Activated naive CD8-positive, alpha-beta T cell treated with anti-CD3 and anti-CD28 coated beads for 36 hours (primary cell): ENCODE measurements around the gene SOCS7. TPM values are rescaled to one million over a fixed set of nuclear protein-coding genes. Genes with fewer than 3 reads are reported as not detected.

ENCODE experiments used
- DNase-seq: peaks from one replicate; pipeline ENCODE4 v3.0.0; 2021
- H3K27ac Mint-ChIP-seq: one replicate; pipeline ENCODE4 v1.8.0; 2022; ENCODE audit warnings: mild to moderate bottlenecking, moderate library complexity, mixed read lengths
- H3K27me3 Mint-ChIP-seq: one replicate; pipeline ENCODE4 v1.8.0; 2022; ENCODE audit warnings: mild to moderate bottlenecking, mixed read lengths
- H3K36me3 Mint-ChIP-seq: one replicate; pipeline ENCODE4 v1.8.0; 2021; ENCODE audit warnings: mild to moderate bottlenecking, mixed read lengths
- H3K4me1 Mint-ChIP-seq: one replicate; pipeline ENCODE4 v1.8.0; 2021; ENCODE audit warnings: mixed read lengths
- H3K4me3 Mint-ChIP-seq: one replicate; pipeline ENCODE4 v1.8.0; 2022; ENCODE audit warnings: mild to moderate bottlenecking, moderate library complexity, mixed read lengths
- H3K9me3 Mint-ChIP-seq: one replicate; pipeline ENCODE4 v1.8.0; 2022; ENCODE audit warnings: mixed read lengths
- total RNA-seq, 2 experiments: library from RNA; stranded (reverse); gene quantifications; one replicate each; pipeline ENCODE4 v1.2.3, GENCODE V29; 2021

SOCS7 gene
- total RNA-seq: 10 to 100 TPM; 17.3 to 18.2 TPM

GRCh38 chr17:38351412-38352222 lies at the start of gene SOCS7:
SOCS7 (plus strand) TSS chr17:38351844; CDS start chr17:38352053, 209 bp downstream.
- H3K27ac Mint-ChIP-seq: peak within 1 kb of the TSS; percentile 97
- H3K4me1 Mint-ChIP-seq: peaks cover 37% of the 10 kb centered on the region
- H3K27me3 Mint-ChIP-seq: no peaks in the 10 kb centered on the region
- peak; percentile 96 for DNase-seq
- no peaks in the 10 kb centered on the region for H3K36me3 Mint-ChIP-seq
- no peaks in the 10 kb centered on the region for H3K9me3 Mint-ChIP-seq
- H3K4me3 Mint-ChIP-seq: peak within 1 kb of the TSS; percentile 94

GRCh38 chr17:38315497-38315896 lies 36.1 kb upstream of the SOCS7 start:
- H3K27me3 Mint-ChIP-seq: no peaks in the 10 kb centered on the region
- no peak overlapping the region for H3K4me3 Mint-ChIP-seq

GRCh38 chr17:38317081-38317480 lies 34.6 kb upstream of the SOCS7 start:
- no peaks in the 10 kb centered on the region for H3K9me3 Mint-ChIP-seq
- H3K4me1 Mint-ChIP-seq: no peaks in the 10 kb centered on the region
- H3K4me3 Mint-ChIP-seq: no peak overlapping the region
- peaks cover 26% of the 10 kb centered on the region for H3K36me3 Mint-ChIP-seq
- DNase-seq: no peak
- H3K27ac Mint-ChIP-seq: no peak overlapping the region
- no peaks in the 10 kb centered on the region for H3K27me3 Mint-ChIP-seq

More at GRCh38 chr17:38315497-38315896, 36.1 kb upstream of the SOCS7 start:
- H3K36me3 Mint-ChIP-seq: peaks cover 22% of the 10 kb centered on the region
- H3K27ac Mint-ChIP-seq: no peak overlapping the region
- no peak for DNase-seq
- H3K9me3 Mint-ChIP-seq: no peaks in the 10 kb centered on the region
- H3K4me1 Mint-ChIP-seq: no peaks in the 10 kb centered on the region

GRCh38 chr17:38320482-38320881 lies 31.2 kb upstream of the SOCS7 start:
- Mint-ChIP-seq H3K27me3 (no peaks in the 10 kb centered on the region), H3K4me1 (peaks cover 6% of the 10 kb centered on the region), H3K36me3 (peaks cover 25% of the 10 kb centered on the region), H3K9me3 (no peaks in the 10 kb centered on the region), H3K4me3 (no peak overlapping the region), H3K27ac (no peak overlapping the region)
- DNase-seq: no peak

DNA sequence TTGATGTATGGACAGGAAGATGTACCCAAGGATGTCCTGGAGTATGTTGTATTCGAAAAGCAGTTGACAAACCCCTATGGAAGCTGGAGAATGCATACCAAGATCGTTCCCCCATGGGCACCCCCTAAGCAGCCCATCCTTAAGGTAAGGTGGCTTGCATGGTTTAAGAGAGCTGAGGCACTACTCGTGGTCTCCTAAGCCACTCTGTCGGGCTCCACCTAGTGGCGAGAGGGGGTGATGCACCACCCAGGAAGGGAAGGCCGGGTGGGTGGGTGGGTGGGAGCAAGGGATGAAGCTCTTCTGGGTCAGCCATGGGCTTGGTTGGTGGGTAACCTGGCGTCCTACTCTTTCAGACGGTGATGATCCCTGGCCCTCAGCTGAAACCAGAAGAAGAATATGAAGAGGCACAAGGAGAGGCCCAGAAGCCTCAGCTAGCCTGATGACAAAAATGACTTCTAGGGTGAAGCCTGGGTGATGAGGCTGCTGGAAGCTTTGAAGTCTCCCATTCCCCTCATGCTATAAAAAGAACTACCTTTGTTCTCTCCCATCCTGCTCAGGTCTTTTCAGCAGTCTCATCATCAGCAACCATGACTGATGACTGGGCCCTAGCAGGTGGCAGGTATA lies 29.4 kb upstream of the SOCS7 start:
- no peak overlapping the region for H3K4me3 Mint-ChIP-seq
- peak; percentile 62 for DNase-seq

DNA sequence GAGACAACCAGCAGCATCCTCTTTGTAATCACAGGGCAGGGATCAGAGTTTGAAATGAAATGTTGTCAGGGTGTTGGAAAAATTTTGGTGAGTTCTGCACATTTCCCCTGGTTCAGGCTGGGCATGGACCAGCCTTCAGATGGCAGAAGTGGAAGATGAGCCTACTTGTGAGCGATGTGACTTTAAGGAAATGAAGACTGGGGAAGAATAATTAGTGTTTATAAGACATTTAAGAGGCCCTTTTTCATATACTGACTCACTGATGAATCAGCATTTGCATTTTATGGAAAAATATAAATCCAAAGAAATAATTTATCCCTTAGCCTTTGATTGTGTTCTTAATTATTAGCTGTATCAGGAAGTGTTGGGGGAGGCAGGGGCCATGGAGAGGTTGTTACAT lies 28.7 kb upstream of the SOCS7 start:
- no peak overlapping the region for H3K4me3 Mint-ChIP-seq
- no peak overlapping the region for H3K27ac Mint-ChIP-seq
- H3K36me3 Mint-ChIP-seq: peaks cover 19% of the 10 kb centered on the region
- H3K4me1 Mint-ChIP-seq: peaks cover 9% of the 10 kb centered on the region
- H3K27me3 Mint-ChIP-seq: no peaks in the 10 kb centered on the region
- DNase-seq: no peak
- no peaks in the 10 kb centered on the region for H3K9me3 Mint-ChIP-seq

More for the DNA sequence above, 29.4 kb upstream of the SOCS7 start:
- Mint-ChIP-seq H3K27ac (no peak overlapping the region), H3K9me3 (no peaks in the 10 kb centered on the region), H3K36me3 (peaks cover 19% of the 10 kb centered on the region), H3K27me3 (no peaks in the 10 kb centered on the region), H3K4me1 (peaks cover 9% of the 10 kb centered on the region)

- no peak for DNase-seq
- no peak overlapping the region for H3K27ac Mint-ChIP-seq
- H3K4me1 Mint-ChIP-seq: peaks cover 9% of the 10 kb centered on the region
- H3K4me3 Mint-ChIP-seq: no peak overlapping the region
- no peaks in the 10 kb centered on the region for H3K27me3 Mint-ChIP-seq
- H3K9me3 Mint-ChIP-seq: no peaks in the 10 kb centered on the region
- peaks cover 16% of the 10 kb centered on the region for H3K36me3 Mint-ChIP-seq
These were observed 27.4 kb upstream of the SOCS7 start for GRCh38 chr17:38324141-38324697.

- H3K9me3 Mint-ChIP-seq: no peaks in the 10 kb centered on the region
- H3K4me3 Mint-ChIP-seq: no peak overlapping the region
- peaks cover 9% of the 10 kb centered on the region for H3K4me1 Mint-ChIP-seq
- no peak for DNase-seq
- peaks cover 16% of the 10 kb centered on the region for H3K36me3 Mint-ChIP-seq
- no peak overlapping the region for H3K27ac Mint-ChIP-seq
- no peaks in the 10 kb centered on the region for H3K27me3 Mint-ChIP-seq
These were observed 26.9 kb upstream of the SOCS7 start for GRCh38 chr17:38324772-38325171.

- Mint-ChIP-seq H3K36me3 (peaks cover 16% of the 10 kb centered on the region), H3K27me3 (no peaks in the 10 kb centered on the region), H3K4me3 (no peak overlapping the region), H3K4me1 (peaks cover 9% of the 10 kb centered on the region), H3K9me3 (no peaks in the 10 kb centered on the region), H3K27ac (peak overlapping the region; percentile 42)
- no peak for DNase-seq
These were observed 26.3 kb upstream of the SOCS7 start for GRCh38 chr17:38325221-38325851.

- Mint-ChIP-seq H3K4me1 (peaks cover 9% of the 10 kb centered on the region), H3K27ac (peak overlapping the region; percentile 19), H3K36me3 (peaks cover 11% of the 10 kb centered on the region), H3K4me3 (no peak overlapping the region), H3K9me3 (no peaks in the 10 kb centered on the region), H3K27me3 (no peaks in the 10 kb centered on the region)
- DNase-seq: no peak
These were observed 24.4 kb upstream of the SOCS7 start for GRCh38 chr17:38326996-38327792.

- Mint-ChIP-seq H3K36me3 (peaks cover 7% of the 10 kb centered on the region), H3K4me1 (peaks cover 9% of the 10 kb centered on the region), H3K27ac (no peak overlapping the region), H3K4me3 (no peak overlapping the region), H3K9me3 (no peaks in the 10 kb centered on the region), H3K27me3 (no peaks in the 10 kb centered on the region)
- DNase-seq: no peak
These were observed 23.7 kb upstream of the SOCS7 start for GRCh38 chr17:38327936-38328335.

GRCh38 chr17:38328620-38329019 lies 23.0 kb upstream of the SOCS7 start:
- peaks cover 9% of the 10 kb centered on the region for H3K4me1 Mint-ChIP-seq
- no peaks in the 10 kb centered on the region for H3K9me3 Mint-ChIP-seq
- H3K36me3 Mint-ChIP-seq: peaks cover 3% of the 10 kb centered on the region
- H3K27ac Mint-ChIP-seq: no peak overlapping the region
- peaks cover 4% of the 10 kb centered on the region for H3K27me3 Mint-ChIP-seq
- DNase-seq: no peak
- no peak overlapping the region for H3K4me3 Mint-ChIP-seq

DNA sequence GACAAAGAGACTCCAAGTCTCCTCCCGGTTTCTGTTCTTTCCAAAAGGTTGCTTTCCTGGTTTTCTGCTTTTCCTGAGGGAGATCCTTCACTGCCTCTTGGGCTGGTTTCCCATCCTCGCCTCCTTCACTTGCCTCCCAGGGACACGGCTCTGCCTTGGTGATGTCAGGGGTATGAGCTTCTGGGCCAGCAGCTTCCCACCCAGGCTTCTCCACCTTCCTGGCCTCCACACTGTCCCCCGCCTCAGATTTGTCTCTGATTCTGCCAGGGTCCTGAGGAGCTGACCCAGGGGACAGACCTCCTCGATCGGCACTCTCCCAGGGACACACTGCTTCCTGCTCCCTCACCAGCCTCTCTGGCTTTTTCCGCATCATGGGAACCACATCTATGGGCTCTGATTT lies 22.4 kb upstream of the SOCS7 start:
- H3K36me3 Mint-ChIP-seq: no peaks in the 10 kb centered on the region
- H3K27ac Mint-ChIP-seq: no peak overlapping the region
- H3K27me3 Mint-ChIP-seq: peaks cover 4% of the 10 kb centered on the region
- H3K4me1 Mint-ChIP-seq: peaks cover 9% of the 10 kb centered on the region
- no peak for DNase-seq
- no peak overlapping the region for H3K4me3 Mint-ChIP-seq
- H3K9me3 Mint-ChIP-seq: no peaks in the 10 kb centered on the region

GRCh38 chr17:38329808-38330730 lies 21.6 kb upstream of the SOCS7 start:
- no peaks in the 10 kb centered on the region for H3K36me3 Mint-ChIP-seq
- no peak for DNase-seq
- H3K27ac Mint-ChIP-seq: no peak overlapping the region
- H3K4me1 Mint-ChIP-seq: peaks cover 6% of the 10 kb centered on the region
- H3K9me3 Mint-ChIP-seq: no peaks in the 10 kb centered on the region
- H3K27me3 Mint-ChIP-seq: peaks cover 4% of the 10 kb centered on the region
- H3K4me3 Mint-ChIP-seq: no peak overlapping the region
